22Rv1 (cell line): Measurements from ENCODE around the gene KIAA1614.

Experiments
- CTCF ChIP-seq: fragments of 450-650 bp; IDR thresholded peaks from 2 replicates; pipeline ENCODE4 v1.5.1; 2017; ENCODE audit warnings: mild to moderate bottlenecking
- ZFX ChIP-seq: fragments of 450-650 bp; IDR thresholded peaks from 2 replicates; pipeline ENCODE4 v1.6.1; 2017; ENCODE audit warnings: antibody characterized with exemption, borderline replicate concordance

DNA sequence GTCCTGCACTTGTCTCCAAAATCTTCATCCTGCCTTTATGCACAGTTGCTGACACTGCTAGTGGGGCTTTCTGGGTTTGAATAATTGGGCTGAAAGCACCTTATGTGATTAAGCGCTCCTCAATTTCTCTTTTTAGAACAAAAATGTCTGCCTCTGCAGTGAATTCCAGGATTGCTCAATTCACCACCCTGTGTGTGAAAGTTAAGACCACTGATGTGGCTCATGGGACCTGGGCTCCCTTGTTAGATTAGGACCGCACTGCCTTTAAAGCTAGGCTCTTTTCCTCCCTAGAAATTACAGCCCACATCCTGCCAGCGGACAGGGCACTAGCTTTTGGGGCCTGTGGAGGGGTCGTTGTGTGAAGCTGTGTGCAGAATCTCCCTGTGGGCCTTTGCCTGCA lies 18.8 kb downstream of the KIAA1614 start:
- TF ChIP-seq CTCF (no peak), ZFX (no peak)
